K562 (cell line): ENCODE results near the gene CBX2. TPM values are rescaled to one million over a fixed set of nuclear protein-coding genes. Genes with fewer than 3 reads are reported as not detected.

Source experiments
- ARID2 ChIP-seq: fragments of 450-650 bp; IDR thresholded peaks from 2 replicates; pipeline ENCODE4 v1.6.1; 2017; ENCODE audit warnings: antibody characterized with exemption, mild to moderate bottlenecking
- CBX1 ChIP-seq: sonication (generic); IDR thresholded peaks from 2 replicates; pipeline ENCODE4 v1.6.1; 2016; ENCODE audit warnings: antibody characterized with exemption, low read depth, mild to moderate bottlenecking
- DPF2 ChIP-seq: fragments of 450-650 bp; IDR thresholded peaks from 2 replicates; pipeline ENCODE4 v1.6.1; 2016
- EGR1 ChIP-seq: fragments of 450-650 bp; conservative IDR thresholded peaks from 2 replicates; pipeline ENCODE4 v1.6.1; 2017; ENCODE audit warnings: mild to moderate bottlenecking
- ETS2 ChIP-seq: IDR thresholded peaks from 2 replicates; pipeline ENCODE4 v1.6.1; 2016; ENCODE audit warnings: borderline replicate concordance, missing genetic modification characterization, mild to moderate bottlenecking, moderate library complexity, missing compliant biosample characterization; ENCODE audit not compliant: poor library complexity, severe bottlenecking
- HDAC2 ChIP-seq: fragments of 450-650 bp; IDR thresholded peaks from 2 replicates; pipeline ENCODE4 v1.6.1; 2016; ENCODE audit warnings: mild to moderate bottlenecking
- NFATC3 ChIP-seq: fragments of 450-650 bp; IDR thresholded peaks from 2 replicates; pipeline ENCODE4 v1.6.1; 2017; ENCODE audit warnings: mild to moderate bottlenecking
- POLR3A ChIP-seq: IDR thresholded peaks from 2 replicates; pipeline ENCODE4 v1.6.1; 2011; ENCODE audit warnings: borderline replicate concordance, mild to moderate bottlenecking, moderate library complexity; ENCODE audit not compliant: insufficient read length, insufficient read depth; ENCODE audit errors: extremely low read depth
- SP1 ChIP-seq: sonication (generic); formaldehyde crosslinking; IDR thresholded peaks from 2 replicates; pipeline ENCODE4 v1.8.1; 2022; ENCODE audit warnings: mild to moderate bottlenecking, missing genetic modification reagents
- TAF1 ChIP-seq: IDR thresholded peaks from 2 replicates; pipeline ENCODE4 v1.6.1; 2011; ENCODE audit warnings: mild to moderate bottlenecking, low read length, moderate library complexity; ENCODE audit not compliant: insufficient read depth, control insufficient read depth, severe bottlenecking; ENCODE audit errors: extremely low read depth
- ZNF766 ChIP-seq: fragments of 200-800 bp; sonication (Bioruptor generic); conservative IDR thresholded peaks from 2 replicates; pipeline ENCODE4 v1.6.1; 2016; ENCODE audit warnings: missing genetic modification characterization, missing compliant biosample characterization
- ZNF77 ChIP-seq: fragments of 250-450 bp; sonication (Bioruptor Pico); IDR thresholded peaks from 2 replicates; pipeline ENCODE4 v1.5.0; 2020
- polyA plus RNA-seq, 8 experiments: library from polyadenylated mRNA; depleted of rRNA in 4 of 8; stranded (reverse) in 5 of 8; unstranded in 3 of 8; fragments of >200 nt; fragmentation: Nextera tagmentation in 2 of 8; fragmentation: Illumina TruSeq in 1 of 8; extraction: Ambion mirVana in 2 of 8; extraction: Trizol in 1 of 8; gene quantifications; 2 replicates each; pipeline versions ENCODE4 v1.2.1 to v1.2.3, GENCODE V29; 2011 to 2014; ENCODE audit warnings: inconsistent platforms in 1 of 8, missing spikeins in 1 of 8
- total RNA-seq, 7 experiments: library from RNA; depleted of rRNA in 6 of 7; stranded (reverse); fragments of >200 nt in 6 of 7; fragmentation: Illumina TruSeq in 2 of 7; extraction: Trizol in 2 of 7; gene quantifications; 2 replicates each; pipeline versions ENCODE4 v1.2.1 to v1.2.3, GENCODE V29; 2011 to 2021; ENCODE audit warnings: low replicate concordance in 1 of 7
- TF ChIP-seq, protein P1 (sequence below), 2 experiments: IDR thresholded peaks; 2 replicates each; pipeline ENCODE4 v1.6.1; 2011; ENCODE audit warnings: borderline replicate concordance in 1 of 2, control low read depth in 1 of 2, low read depth in 1 of 2, low read length in 1 of 2, mild to moderate bottlenecking in 1 of 2, mixed read lengths in 1 of 2, moderate library complexity in 1 of 2; ENCODE audit not compliant: insufficient read depth in 1 of 2, insufficient read length in 1 of 2, poor library complexity in 1 of 2, severe bottlenecking in 1 of 2; ENCODE audit errors: extremely low read depth in 1 of 2
- TF ChIP-seq, protein P2 (sequence below): fragments of 450-650 bp; IDR thresholded peaks from 2 replicates; pipeline ENCODE4 v1.6.1; 2016; ENCODE audit warnings: antibody characterized with exemption
- TF ChIP-seq, protein P3 (sequence below): sonication (generic); formaldehyde crosslinking; IDR thresholded peaks from 2 replicates; pipeline ENCODE4 v1.8.0; 2022; ENCODE audit warnings: missing genetic modification reagents, mild to moderate bottlenecking, moderate library complexity, borderline replicate concordance
- TF ChIP-seq, protein P4 (sequence below): fragments of 250-450 bp; sonication (Bioruptor Pico); IDR thresholded peaks from 2 replicates; pipeline ENCODE4 v1.8.0; 2022; ENCODE audit warnings: moderate library complexity, mild to moderate bottlenecking, inconsistent platforms
- TF ChIP-seq, protein P5 (sequence below): fragments of 450-650 bp; formaldehyde crosslinking; IDR thresholded peaks from 2 replicates; pipeline ENCODE4 v1.4.0; 2022; ENCODE audit warnings: missing genetic modification characterization
- TF ChIP-seq, protein P6 (sequence below): fragments of 250-450 bp; sonication (Bioruptor Pico); IDR thresholded peaks from 2 replicates; pipeline ENCODE4 v1.5.0; 2021; ENCODE audit warnings: mild to moderate bottlenecking, moderate library complexity

The CBX2 gene
- total and polyA plus RNA-seq, 9 of the 15 experiments (the other 6 are each of a cell fraction or from before 2014, with no cell fraction given) = 0.66 to 26.9 (median 13.9) TPM

DNA sequence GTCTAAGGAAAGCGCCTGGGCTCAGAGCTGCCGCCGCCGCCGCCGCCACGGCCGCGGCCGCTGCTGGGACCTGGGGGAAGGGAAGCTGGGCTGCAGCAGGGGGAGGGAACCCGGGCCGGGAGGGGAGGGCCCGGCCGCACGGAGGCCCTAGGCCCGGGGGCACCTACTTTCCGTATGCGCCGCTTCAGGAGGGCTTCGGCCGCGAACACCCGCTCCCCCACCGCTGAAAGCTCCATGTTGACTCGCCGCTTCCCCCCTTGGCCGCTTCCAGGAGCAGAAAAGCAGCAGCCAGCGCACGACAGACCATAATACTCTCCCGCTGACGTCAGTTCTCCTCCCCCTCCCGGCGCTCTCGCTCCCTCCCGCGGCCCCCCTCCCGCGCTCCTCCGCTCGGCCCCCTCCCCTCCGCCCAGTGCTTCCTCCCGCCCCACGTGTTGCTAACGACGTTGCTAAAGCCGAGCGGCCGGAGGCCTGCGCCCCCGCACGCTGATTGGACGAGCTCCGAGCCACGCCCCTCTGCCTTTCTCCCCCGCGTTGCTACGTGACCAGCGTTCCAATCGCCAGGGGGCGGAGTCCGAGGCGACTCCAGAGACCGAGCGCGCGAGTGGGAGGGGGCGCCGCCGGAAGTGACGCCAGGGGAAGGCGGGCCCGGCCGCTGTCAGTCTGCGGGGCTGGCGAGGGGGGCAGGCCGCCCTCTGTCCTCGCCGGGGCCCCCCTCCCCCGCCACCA lies 19.0 kb downstream of the CBX2 start, which contains the start of gene CBX8 (continued):
- TF ChIP-seq, protein P1, sequence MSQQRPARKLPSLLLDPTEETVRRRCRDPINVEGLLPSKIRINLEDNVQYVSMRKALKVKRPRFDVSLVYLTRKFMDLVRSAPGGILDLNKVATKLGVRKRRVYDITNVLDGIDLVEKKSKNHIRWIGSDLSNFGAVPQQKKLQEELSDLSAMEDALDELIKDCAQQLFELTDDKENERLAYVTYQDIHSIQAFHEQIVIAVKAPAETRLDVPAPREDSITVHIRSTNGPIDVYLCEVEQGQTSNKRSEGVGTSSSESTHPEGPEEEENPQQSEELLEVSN (IDR thresholded peaks at IDR 0.05; ENCODE audit: borderline replicate concordance in 1 of 2, extremely low read depth in 1 of 2, insufficient read depth in 1 of 2, insufficient read length in 1 of 2, low read depth in 1 of 2, low read length in 1 of 2, poor library complexity in 1 of 2, severe bottlenecking in 1 of 2) = peak in 1 of 2 experiments; percentile 6
- peak; percentile 51; the same call in 1 of the 2 replicates for TF ChIP-seq DPF2
- TF ChIP-seq, protein P2, sequence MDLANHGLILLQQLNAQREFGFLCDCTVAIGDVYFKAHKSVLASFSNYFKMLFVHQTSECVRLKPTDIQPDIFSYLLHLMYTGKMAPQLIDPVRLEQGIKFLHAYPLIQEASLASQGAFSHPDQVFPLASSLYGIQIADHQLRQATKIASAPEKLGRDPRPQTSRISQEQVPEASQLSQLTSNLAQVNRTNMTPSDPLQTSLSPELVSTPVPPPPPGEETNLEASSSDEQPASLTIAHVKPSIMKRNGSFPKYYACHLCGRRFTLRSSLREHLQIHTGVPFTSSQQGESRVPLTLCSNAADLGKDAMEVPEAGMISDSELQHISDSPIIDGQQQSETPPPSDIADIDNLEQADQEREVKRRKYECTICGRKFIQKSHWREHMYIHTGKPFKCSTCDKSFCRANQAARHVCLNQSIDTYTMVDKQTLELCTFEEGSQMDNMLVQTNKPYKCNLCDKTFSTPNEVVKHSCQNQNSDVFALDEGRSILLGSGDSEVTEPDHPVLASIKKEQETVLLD = no peak
- no peak for TF ChIP-seq ETS2 (tag)
- TF ChIP-seq ZNF77 (CRISPR knock-in tag) = no peak
- TF ChIP-seq, protein P3, sequence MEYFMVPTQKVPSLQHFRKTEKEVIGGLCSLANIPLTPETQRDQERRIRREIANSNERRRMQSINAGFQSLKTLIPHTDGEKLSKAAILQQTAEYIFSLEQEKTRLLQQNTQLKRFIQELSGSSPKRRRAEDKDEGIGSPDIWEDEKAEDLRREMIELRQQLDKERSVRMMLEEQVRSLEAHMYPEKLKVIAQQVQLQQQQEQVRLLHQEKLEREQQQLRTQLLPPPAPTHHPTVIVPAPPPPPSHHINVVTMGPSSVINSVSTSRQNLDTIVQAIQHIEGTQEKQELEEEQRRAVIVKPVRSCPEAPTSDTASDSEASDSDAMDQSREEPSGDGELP (CRISPR knock-in tag) = peak; percentile 76; the same call in 1 of the 2 replicates
- peak; percentile 92 for TF ChIP-seq EGR1
- no peak for TF ChIP-seq NFATC3
- TF ChIP-seq, protein P4, sequence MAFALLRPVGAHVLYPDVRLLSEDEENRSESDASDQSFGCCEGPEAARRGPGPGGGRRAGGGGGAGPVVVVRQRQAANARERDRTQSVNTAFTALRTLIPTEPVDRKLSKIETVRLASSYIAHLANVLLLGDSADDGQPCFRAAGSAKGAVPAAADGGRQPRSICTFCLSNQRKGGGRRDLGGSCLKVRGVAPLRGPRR = no peak
- no peak for TF ChIP-seq HDAC2
- TF ChIP-seq, protein P5, sequence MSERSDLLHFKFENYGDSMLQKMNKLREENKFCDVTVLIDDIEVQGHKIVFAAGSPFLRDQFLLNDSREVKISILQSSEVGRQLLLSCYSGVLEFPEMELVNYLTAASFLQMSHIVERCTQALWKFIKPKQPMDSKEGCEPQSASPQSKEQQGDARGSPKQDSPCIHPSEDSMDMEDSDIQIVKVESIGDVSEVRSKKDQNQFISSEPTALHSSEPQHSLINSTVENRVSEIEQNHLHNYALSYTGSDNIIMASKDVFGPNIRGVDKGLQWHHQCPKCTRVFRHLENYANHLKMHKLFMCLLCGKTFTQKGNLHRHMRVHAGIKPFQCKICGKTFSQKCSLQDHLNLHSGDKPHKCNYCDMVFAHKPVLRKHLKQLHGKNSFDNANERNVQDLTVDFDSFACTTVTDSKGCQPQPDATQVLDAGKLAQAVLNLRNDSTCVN = no peak
- no peak for TF ChIP-seq CBX1
- TF ChIP-seq, protein P6, sequence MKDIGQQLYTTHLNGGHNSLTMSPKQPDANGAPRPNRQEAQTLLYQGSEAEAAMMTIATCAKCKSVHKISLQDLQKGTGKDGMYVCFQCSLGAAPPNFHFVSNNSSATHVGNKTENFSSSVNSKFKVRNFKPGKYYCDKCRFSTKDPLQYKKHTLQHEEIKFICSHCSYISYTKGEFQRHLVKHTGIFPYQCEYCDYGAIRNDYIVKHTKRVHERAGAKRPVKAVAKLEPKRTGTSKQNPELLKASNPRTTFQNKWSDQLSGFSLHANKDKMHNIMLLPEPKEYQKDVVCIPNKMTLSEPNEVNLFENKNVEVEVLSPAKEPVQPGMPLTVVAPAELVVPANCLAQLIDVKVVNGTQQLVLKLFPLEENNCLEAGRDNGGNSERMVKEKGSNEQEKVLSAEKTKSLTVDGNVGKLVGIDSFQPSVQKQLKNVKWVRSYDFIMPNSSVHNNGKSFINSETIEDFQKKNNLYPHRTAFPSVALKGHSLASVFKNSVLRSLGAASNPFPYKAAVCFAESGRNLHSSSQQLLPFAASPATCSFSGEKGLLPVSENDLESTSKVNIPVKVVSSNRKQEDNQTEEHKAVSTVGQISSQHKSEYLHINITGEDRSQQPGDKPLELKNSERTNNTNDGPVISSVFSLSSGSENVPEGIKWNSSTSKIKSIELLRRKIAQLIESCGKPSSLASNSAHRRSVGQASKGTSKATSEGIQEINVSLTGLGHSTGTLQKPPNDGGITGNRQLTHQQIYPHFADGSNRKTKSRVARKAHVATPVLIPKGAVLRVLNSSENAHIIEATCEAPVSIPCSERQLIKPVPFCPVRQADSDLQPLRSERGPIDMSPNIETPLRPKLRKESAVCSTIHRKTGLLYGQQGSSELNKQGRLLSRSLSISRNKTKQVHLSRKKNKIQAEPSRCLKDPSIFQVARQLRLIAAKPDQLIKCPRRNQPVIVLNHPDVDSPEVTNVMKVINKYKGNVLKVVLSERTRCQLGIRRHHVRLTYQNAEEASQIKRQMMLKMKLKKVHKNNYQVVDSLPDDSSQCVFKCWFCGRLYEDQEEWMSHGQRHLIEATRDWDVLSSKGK (CRISPR knock-in tag) = no peak
- TF ChIP-seq SP1 (CRISPR knock-in tag) = peak; percentile 95
- TF ChIP-seq POLR3A = no peak
- peak; percentile 21 for TF ChIP-seq TAF1
- TF ChIP-seq ARID2 = no peak
- TF ChIP-seq ZNF766 (CRISPR knock-in tag) = no peak
